ENCODE measurements around the gene RCN2.
"Not testable (repeated sequence)": the region's sequence is repeated elsewhere in the genome, so short reads cannot be mapped to it uniquely, and the experiment has no call there.

The RCN2 gene

GRCh38 chr15:76935620-76936019 is 4.1 kb downstream of the RCN2 start:
- no peak for DNase-seq

GRCh38 chr15:76936671-76937070 is 5.1 kb downstream of the RCN2 start:
- no peak for DNase-seq

DNA sequence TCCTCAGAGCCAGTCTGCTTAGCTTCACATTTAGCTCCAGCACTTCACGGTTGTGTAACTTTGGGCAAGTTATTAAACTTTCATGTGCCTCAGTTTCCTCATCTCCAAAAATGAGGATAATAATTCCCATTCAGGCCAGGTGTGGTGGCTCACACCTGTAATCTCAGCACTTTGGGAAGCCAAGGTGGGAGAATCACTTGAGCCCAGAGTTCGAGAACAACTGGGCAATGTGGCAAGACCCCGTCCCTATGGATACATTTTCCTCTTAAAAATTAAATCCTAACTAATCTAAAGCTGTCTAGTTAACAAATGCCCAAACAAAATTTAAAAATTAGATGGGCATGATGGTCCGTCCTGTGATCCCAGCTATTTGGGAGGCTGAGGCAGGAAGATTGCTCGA is 7.2 kb downstream of the RCN2 start:
- DNase-seq, result no peak

- DNase-seq, result no peak
These were observed 8.2 kb downstream of the RCN2 start for GRCh38 chr15:76939715-76940114.

DNA sequence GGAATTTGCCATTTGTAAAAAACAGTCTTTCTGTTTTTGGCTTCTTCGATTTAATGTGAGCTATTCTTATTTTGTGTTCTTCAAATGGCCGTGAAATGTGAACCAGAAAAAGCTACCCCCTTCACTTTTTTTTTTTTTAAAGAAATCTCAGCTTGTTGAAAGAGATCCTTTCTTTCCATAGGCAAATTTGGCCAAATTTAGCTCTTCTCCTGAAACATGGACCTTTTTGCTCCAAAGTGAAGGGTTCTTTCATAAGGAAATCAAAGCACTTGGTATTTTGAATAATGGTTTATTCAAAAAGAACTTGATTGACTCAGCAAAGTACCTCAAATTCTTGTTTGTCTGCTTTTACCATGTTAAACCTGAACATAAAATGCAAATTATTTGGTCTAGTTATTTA is 10.1 kb downstream of the RCN2 start:
- DNase-seq, result no peak

- no peak for DNase-seq
These were observed 10.8 kb downstream of the RCN2 start for GRCh38 chr15:76942331-76942730.

DNA sequence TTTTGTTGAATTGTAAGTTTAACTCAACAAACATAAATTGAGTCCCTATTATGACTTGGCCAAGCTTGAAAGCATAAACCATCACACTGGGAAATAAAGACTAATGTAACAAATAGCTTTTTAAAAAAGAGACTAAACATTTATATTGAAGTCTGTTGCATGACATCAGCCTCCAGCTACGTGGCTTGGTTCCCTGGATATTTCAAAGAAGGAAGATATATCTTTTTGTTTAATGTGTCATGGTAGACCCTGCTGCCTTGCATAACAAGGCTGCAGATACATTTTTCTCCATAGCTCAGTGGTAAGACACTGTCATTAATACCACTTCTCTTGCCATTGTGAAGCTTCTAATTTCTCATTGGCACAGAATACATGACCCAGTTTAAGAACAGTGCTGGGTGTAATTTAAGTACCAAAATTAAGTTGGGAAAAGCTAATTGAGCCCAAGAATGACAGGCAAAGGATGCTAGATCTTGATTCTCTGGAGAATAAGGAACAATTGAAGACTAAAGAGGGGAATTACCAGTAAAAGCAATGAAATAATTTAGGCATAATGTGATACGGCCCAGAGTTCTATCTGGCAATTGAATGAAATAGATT is 14.0 kb downstream of the RCN2 start:
- DNase-seq, result no peak

GRCh38 chr15:76947454-76947853 is 15.9 kb downstream of the RCN2 start:
- no peak for DNase-seq

DNA sequence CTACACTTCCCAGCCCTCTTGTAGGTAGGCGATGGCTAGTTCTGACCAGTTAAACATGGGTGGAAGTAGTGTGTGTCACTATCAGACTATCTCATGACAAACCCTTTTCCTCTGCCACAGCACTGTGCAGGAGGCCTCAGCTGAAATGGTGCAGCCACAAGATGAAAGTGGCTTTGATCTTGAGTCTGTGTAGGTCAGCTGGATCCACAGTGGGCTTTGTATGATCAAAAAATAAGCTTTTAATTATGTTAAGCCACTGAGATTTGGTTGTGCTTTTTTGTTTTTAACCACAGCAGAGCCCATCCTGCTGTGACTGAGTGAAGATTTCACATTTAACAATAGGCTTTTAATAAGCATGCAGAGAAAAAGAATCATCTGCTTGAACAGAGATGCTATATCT is 19.7 kb downstream of the RCN2 start:
- DNase-seq, result no peak

DNA sequence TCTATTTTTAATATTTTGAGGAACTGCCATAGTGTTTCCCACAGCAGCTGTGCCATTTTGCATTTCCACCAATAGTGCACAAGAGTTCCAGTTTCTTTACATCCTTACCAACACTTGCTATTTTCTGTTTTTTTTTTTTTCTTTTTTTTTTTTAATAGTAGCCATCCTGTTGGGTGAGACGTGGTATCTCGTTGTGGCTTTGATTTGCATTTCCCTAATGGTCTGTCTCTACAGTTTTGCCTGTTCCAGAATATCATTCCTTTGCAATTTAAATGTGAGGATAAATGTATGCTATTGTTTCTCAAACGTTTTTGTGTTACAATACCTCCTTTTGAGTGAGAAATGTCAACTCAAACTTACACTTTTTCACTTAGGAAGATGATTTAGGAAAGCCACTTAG is 22.4 kb downstream of the RCN2 start:
- DNase-seq, result no peak

GRCh38 chr15:76954744-76955143 is 23.2 kb downstream of the RCN2 start:
- no peak for DNase-seq

DNA sequence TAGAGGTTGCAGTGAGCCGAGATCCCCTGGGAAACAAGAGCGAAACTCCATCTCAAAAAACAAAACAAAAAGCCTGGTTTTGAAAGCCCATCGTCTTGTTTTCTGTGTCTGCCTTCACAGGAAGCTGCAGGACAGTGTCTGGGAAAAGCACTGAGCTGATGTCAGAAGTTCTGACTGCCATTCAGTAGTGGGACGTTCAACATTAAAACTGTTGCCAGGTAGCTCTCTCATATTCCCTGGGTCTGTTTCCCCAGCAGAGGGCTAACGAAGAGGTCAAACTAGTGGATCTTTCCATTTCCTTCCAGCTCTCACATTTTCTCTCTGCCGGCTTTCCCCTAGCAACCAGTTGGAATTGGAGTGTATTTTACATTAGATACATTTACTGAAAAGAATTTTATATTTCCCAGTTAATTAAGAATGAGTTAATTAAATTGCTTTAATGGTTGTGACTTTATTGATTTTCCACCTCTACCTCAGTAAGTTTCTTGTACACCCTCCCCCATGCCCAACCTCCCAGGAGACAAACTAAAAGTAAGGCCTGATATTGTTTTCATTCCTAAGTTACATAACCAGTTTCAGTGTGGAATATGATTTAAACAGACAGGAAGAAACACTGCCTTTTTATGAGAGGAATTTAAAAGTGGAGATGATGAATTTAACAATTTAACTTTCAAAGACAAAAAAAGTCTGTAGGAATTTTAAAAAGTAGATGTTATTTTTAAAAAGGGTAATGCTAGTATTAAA is 29.9 kb downstream of the RCN2 start:
- no peak for DNase-seq

- no peak for DNase-seq
These were observed 30.9 kb downstream of the RCN2 start for GRCh38 chr15:76962337-76963013.

- DNase-seq, result no peak
These were observed 32.0 kb downstream of the RCN2 start for GRCh38 chr15:76963596-76963995.

DNA sequence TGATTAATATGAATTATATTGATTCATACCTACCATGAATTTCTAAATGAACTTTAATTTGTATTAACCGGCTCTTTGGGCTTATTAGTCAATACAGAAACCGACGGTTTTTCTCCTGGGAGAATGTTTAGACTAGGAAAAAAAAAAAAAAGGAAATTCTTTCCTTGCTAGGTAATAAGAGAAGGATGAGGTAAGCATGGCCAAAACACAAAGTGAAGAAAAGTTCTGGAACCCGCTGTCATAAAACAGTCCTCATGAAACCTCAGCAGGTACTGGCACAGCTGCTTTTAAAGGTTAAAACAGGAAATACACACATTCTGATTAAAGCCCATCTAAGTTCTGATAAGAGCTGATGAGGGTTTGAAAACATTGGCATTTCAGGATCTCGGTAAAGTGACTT is 32.6 kb downstream of the RCN2 start:
- no peak for DNase-seq

GRCh38 chr15:76966051-76966450 is 34.5 kb downstream of the RCN2 start:
- DNase-seq, result not testable (repeated sequence)

DNA sequence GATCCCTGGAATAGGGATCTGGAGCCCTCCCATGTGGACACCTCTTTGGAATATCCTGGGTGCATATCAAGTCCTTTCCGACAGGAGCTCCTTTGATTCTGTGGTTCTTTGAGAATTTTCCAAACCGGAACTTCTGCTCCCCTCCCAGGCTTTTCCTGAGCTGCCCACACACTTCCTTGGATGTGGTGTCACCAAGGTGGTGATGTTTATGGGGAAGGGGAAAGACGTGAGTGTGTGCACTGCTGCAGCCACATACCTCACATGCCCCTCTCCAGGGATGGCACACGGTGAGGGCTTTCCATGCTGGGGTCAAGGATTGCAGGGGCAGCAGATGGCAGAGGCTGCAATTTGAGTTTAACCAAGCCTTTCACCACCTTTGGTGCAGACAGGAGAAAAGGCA is 35.5 kb downstream of the RCN2 start:
- no peak for DNase-seq

DNA sequence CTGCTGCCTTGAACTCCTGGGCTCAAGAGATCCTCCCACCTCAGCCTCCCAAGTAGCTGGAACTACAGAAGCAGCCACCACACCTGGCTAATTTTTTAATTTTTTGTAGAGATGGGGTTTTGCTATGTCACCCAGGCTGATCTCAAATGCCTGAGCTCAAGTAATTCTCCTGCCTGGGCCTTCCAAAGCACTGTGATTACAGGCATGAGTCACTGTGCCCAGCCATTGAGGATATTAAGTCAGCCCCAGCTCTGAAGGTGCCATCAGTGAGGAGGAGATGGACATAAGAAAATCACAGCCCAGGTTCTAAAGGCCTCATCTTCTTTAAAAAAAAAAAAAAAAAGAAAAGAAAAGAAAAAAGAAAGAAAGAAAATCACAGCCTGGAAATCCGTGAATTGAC is 36.8 kb downstream of the RCN2 start:
- DNase-seq, result no peak

DNA sequence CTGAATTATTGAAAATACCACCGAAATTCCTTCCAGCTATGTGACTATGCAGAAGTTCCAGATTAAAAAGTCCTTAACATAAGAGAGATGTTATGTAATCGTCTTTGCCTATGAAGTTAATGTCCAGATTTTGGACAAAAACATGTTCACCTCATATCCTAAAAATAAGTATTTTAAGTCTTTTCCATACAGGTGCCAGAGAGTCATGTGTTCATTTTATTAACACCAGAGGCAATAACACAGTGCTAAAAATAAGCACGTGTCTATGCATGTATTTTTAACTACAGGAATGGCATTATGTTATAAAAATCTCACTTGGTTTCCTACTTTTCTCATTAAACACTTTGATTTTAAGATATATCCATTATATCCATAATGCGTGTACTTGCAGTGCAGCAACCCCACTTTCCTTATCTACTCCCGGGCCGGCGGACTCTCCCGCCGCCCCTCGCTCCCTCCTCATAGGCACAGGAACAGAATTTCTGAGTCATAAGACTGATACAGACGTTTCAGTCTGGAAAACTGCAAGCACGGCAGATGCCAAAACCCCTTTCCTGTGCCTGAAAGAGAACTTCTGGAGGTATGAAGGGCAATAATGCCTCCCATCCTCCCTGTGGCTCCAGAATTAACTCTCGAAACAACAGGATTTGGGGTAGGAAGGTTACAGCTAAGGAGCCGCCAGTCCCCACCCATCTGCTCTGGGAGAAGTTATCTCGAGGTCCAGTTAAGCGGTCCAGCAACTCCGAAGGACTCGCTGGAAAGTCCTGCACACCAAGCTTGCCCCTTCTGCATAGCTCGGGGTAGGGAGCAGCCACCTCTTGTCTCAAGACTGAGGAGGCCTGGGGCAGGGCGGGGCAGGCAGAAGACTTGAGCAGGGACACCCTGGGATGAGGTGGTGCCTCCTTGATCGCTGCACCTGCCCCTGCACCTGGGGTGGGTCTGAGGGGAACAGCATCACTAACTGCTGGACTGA is 41.1 kb downstream of the RCN2 start:
- DNase-seq, result no peak

DNA sequence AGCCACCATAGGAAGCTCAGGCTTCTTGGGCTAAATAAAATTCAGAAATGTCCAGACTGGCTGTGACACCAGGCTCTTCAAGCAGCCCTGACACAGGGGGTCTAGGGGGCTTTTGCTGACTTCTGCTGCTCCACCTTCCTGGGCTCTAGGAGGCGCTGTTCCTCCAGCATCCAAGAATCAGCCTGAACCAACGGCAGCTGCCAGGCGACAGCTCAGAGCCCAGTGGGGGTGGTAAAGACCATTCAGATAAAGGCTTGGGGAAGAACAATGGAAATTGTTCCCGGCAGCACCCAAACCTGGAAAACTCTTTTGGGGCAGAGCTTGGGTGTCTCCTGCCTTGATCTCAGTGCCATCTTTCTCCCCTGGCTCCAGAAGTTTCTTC is 41.8 kb downstream of the RCN2 start:
- no peak for DNase-seq

GRCh38 chr15:76973906-76974305 is 42.4 kb downstream of the RCN2 start:
- DNase-seq, result no peak

GRCh38 chr15:76974456-76975036 is 43.0 kb downstream of the RCN2 start:
- DNase-seq, result no peak

DNA sequence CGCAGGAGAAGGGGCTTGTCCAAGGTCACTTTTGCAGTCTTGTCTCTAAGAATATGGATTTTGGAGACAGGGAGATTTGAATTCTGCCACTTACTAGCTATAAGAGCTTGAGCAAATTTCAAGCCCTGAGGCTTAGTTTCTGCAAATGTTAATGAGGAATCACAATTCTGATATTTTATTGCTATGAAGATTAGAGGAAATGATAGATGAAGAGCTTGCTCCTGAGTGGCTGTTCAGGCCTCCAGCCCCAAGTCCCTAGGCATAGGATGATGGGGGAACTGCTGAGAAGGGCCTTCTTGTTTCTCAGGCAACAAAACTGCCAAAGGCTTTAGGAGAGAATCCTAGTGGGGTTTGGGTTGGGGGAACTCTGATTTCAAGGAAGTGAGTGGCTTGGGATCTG is 44.6 kb downstream of the RCN2 start:
- no peak for DNase-seq
